ENCODE measurements around the gene SCLY.

Gene SCLY

GRCh38 chr2:238096311-238097011 is 35.7 kb downstream of the SCLY start:
- TF ChIP-seq, protein P1, sequence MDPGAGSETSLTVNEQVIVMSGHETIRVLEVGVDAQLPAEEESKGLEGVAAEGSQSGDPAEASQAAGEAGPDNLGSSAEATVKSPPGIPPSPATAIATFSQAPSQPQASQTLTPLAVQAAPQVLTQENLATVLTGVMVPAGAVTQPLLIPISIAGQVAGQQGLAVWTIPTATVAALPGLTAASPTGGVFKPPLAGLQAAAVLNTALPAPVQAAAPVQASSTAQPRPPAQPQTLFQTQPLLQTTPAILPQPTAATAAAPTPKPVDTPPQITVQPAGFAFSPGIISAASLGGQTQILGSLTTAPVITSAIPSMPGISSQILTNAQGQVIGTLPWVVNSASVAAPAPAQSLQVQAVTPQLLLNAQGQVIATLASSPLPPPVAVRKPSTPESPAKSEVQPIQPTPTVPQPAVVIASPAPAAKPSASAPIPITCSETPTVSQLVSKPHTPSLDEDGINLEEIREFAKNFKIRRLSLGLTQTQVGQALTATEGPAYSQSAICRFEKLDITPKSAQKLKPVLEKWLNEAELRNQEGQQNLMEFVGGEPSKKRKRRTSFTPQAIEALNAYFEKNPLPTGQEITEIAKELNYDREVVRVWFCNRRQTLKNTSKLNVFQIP (CRISPR knock-in tag; IDR thresholded peaks at IDR 0.05; ENCODE audit: borderline replicate concordance, low read depth), result no peak
- no peak for ATAC-seq

DNA sequence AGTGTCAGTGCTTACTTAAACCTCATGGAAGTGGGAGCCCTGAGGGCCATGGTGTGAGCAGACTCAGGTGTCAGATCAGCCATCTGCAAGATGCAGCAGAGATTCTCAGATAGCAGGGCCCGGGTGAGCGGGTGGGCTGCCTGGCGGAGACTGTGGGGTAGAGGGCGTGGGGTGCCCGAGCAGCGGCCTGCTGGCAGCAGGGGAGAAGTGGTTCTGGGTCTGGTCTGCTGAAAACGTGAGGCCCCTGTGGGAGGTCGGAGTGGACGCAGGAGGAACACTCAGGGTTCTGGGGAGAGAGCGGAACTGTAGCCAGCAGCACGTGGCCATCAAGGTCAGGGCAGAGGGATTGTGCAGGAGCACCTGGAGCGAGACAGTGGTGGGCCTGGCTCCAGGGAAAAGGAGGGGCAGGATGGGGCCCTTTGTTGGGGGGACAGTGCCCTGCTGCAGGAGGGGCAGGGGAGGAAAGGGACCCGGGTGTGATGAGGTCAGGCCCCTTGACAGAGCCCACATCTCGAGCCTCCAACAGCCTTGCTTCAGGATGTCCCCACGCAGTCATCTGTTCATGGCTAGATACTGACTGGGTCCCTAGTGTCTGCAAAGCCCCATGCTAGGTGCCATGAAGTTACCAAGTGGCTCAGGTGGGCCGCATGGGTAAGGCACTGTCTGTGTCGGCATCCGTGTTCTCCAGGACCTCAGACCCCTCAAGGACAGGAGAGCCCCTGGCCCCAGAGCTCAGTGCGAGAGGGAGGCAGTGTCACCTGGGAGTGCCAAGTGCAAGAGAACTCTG is 36.6 kb downstream of the SCLY start:
- ATAC-seq, result no peak
- TF ChIP-seq TOX (CRISPR knock-in tag; IDR thresholded peaks at IDR 0.05; ENCODE audit: borderline replicate concordance) (no peak), RARB (CRISPR knock-in tag; IDR thresholded peaks at IDR 0.05) (no peak), ZNF70 (CRISPR knock-in tag; IDR thresholded peaks at IDR 0.05) (no peak), ISL1 (CRISPR knock-in tag; IDR thresholded peaks at IDR 0.05) (no peak), OSR1 (CRISPR knock-in tag; IDR thresholded peaks at IDR 0.05) (no peak), CSDC2 (CRISPR knock-in tag; IDR thresholded peaks at IDR 0.05) (no peak)

DNA sequence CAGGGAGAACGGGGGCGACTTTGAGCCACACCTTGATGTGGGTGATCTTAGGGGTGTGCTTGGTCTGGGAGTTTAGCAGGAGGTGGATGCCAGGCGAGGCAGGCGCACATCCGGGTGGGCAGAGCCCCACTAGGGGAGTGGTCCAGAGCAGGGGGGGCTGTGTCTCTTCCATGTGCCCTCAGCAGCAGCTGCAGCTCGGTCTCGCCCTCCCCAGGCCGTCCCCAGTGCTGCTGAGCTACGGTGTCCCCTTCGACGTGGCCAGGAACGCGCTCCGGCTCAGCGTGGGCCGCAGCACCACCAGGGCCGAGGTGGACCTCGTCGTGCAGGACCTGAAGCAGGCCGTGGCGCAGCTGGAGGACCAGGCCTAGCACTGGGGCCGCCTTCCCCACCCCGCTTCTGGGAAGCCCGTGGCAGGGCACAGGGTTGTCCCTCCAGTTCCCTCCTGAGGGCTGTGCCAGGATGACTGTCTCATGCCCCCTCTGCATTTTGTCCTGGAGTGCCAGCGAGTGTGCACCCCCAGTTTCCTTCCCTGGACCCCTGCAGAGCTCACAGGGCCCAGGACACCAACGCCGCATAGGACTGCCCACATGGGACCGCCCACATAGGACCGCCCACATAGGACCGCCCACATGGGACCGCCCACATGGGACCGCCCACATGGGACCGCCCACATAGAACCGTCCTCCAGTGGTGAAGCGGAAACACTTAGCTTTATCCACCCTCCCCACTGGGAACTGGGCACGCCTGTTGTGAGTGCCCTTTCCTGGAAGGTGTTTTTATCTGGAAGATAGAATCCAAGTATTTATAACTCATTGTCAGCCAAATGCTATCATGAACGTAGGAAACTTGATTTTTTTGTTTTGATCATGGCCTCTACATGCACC is 37.4 kb downstream of the SCLY start:
- peak; percentile 79 for ATAC-seq
- no peak for TF ChIP-seq ZFP30 (CRISPR knock-in tag; IDR thresholded peaks at IDR 0.05)
- TF ChIP-seq, protein P1 (CRISPR knock-in tag; IDR thresholded peaks at IDR 0.05; ENCODE audit: borderline replicate concordance, low read depth), result no peak
- TF ChIP-seq ZC3H10 (CRISPR knock-in tag; IDR thresholded peaks at IDR 0.05), result no peak
- TF ChIP-seq BACH2 (CRISPR knock-in tag; IDR thresholded peaks at IDR 0.05; ENCODE audit: borderline replicate concordance), result no peak
- TF ChIP-seq TCF4 (CRISPR knock-in tag; IDR thresholded peaks at IDR 0.05; ENCODE audit: borderline replicate concordance), result no peak
- TF ChIP-seq ZNF70 (CRISPR knock-in tag; IDR thresholded peaks at IDR 0.05), result no peak
- TF ChIP-seq SNAI2 (CRISPR knock-in tag; IDR thresholded peaks at IDR 0.05), result no peak
- TF ChIP-seq ZFP3 (CRISPR knock-in tag; IDR thresholded peaks at IDR 0.05), result no peak

DNA sequence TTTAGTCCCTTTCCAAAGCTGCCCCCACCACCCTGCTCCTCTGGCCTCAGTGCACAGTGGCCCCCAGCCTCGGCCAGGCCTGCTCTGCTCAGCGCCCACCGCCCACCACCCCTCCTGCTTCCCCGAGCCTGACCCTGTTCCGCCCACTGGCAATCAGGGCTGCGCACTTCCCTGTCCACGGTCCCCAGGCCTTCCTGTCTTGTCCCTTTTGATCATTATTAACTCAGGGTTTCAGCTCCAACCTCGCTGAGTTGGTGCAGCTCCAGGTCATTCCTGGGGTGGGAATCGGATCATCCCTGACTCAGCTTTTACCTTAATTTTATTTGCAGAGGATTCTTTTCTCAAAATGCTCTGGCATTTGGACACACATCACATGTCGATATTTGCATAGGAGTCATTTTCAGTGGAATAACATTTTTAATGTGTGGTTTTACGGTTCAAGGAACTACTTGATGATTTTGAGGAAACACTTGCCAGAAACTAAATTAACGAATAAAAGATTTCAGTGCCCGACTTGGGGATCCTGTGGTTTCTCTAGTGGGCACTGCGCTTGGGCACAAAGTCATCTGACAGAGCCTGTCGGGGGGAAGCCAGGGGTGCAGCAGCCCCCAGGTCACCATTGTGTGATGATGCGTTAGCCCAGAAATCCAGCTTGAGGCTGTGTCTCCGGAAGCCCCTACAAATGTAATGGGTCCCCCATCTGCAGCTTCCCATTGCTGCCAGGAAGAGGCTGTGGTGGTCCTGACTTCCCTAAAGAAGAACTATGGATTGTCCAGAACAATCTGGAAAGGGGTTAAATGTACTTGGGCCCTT is 38.3 kb downstream of the SCLY start:
- ATAC-seq, result no peak
- TF ChIP-seq ZNF8 (CRISPR knock-in tag; IDR thresholded peaks at IDR 0.05), result no peak
- TF ChIP-seq ARNTL (CRISPR knock-in tag; IDR thresholded peaks at IDR 0.05; ENCODE audit: borderline replicate concordance, low read depth), result no peak
- TF ChIP-seq, protein P2, sequence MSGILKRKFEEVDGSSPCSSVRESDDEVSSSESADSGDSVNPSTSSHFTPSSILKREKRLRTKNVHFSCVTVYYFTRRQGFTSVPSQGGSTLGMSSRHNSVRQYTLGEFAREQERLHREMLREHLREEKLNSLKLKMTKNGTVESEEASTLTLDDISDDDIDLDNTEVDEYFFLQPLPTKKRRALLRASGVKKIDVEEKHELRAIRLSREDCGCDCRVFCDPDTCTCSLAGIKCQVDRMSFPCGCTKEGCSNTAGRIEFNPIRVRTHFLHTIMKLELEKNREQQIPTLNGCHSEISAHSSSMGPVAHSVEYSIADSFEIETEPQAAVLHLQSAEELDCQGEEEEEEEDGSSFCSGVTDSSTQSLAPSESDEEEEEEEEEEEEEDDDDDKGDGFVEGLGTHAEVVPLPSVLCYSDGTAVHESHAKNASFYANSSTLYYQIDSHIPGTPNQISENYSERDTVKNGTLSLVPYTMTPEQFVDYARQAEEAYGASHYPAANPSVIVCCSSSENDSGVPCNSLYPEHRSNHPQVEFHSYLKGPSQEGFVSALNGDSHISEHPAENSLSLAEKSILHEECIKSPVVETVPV (CRISPR knock-in tag; IDR thresholded peaks at IDR 0.05), result no peak
- TF ChIP-seq ESRRG (CRISPR knock-in tag; IDR thresholded peaks at IDR 0.05), result no peak
- TF ChIP-seq PATZ1 (CRISPR knock-in tag; IDR thresholded peaks at IDR 0.05; ENCODE audit: borderline replicate concordance), result no peak
- TF ChIP-seq CREB5 (CRISPR knock-in tag; IDR thresholded peaks at IDR 0.05; ENCODE audit: low read depth), result no peak

All from SK-N-SH treated with all-trans-retinoic acid at 6 μM for 48 hours (cell line).